Epithelial cell of proximal tubule (primary cell): ENCODE results near the gene OPN1LW. TPM values are rescaled to one million over a fixed set of nuclear protein-coding genes. Genes with fewer than 3 reads are reported as not detected.
"Not testable (repeated sequence)": the region's sequence is repeated elsewhere in the genome, so short reads cannot be mapped to it uniquely, and the experiment has no call there.

Source experiments
- DNase-seq: peaks from one replicate; pipeline ENCODE4 v3.0.0-alpha.2; 2011; ENCODE audit warnings: low read depth
- H3K4me3 ChIP-seq: 2 replicates; pipeline ENCODE4 v1.5.1; 2011; ENCODE audit warnings: low read depth, mild to moderate bottlenecking, low read length
- total RNA-seq: library from RNA; depleted of rRNA; stranded (reverse); fragments of >200 nt; gene quantifications from 2 replicates; pipeline ENCODE4 v1.2.3, GENCODE V29; 2015
- TF ChIP-seq, protein P1 (sequence below): conservative IDR thresholded peaks from 2 replicates; pipeline ENCODE4 v1.5.1; 2012; ENCODE audit warnings: low read depth, mild to moderate bottlenecking, low read length

The OPN1LW gene
- total RNA-seq, 1 donor from 2014 or later, result not detected

- TF ChIP-seq, protein P1, sequence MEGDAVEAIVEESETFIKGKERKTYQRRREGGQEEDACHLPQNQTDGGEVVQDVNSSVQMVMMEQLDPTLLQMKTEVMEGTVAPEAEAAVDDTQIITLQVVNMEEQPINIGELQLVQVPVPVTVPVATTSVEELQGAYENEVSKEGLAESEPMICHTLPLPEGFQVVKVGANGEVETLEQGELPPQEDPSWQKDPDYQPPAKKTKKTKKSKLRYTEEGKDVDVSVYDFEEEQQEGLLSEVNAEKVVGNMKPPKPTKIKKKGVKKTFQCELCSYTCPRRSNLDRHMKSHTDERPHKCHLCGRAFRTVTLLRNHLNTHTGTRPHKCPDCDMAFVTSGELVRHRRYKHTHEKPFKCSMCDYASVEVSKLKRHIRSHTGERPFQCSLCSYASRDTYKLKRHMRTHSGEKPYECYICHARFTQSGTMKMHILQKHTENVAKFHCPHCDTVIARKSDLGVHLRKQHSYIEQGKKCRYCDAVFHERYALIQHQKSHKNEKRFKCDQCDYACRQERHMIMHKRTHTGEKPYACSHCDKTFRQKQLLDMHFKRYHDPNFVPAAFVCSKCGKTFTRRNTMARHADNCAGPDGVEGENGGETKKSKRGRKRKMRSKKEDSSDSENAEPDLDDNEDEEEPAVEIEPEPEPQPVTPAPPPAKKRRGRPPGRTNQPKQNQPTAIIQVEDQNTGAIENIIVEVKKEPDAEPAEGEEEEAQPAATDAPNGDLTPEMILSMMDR, result no peak
- H3K4me3 ChIP-seq, result no peak overlapping the region
- DNase-seq, result no peak
Measured at GRCh38 chrX:154142950-154143745, 895 bp upstream of the OPN1LW start.

GRCh38 chrX:154151030-154151429 is 7.0 kb downstream of the OPN1LW start:
- not testable (repeated sequence) for H3K4me3 ChIP-seq

DNA sequence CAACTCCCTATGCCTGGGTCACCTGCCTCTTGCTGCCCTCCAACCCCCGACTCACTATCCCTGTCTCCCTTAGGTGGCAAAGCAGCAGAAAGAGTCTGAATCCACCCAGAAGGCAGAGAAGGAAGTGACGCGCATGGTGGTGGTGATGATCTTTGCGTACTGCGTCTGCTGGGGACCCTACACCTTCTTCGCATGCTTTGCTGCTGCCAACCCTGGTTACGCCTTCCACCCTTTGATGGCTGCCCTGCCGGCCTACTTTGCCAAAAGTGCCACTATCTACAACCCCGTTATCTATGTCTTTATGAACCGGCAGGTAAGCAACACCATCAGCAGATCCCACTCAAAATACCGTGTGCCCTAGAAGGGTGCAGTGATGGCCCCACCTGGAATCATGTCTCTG is 12.2 kb downstream of the OPN1LW start:
- not testable (repeated sequence) for H3K4me3 ChIP-seq, DNase-seq

More at GRCh38 chrX:154151030-154151429, 7.0 kb downstream of the OPN1LW start:
- DNase-seq, result not testable (repeated sequence)

- DNase-seq, H3K4me3 ChIP-seq: not testable (repeated sequence)
Measured at GRCh38 chrX:154157207-154157606, 13.2 kb downstream of the OPN1LW start.

DNA sequence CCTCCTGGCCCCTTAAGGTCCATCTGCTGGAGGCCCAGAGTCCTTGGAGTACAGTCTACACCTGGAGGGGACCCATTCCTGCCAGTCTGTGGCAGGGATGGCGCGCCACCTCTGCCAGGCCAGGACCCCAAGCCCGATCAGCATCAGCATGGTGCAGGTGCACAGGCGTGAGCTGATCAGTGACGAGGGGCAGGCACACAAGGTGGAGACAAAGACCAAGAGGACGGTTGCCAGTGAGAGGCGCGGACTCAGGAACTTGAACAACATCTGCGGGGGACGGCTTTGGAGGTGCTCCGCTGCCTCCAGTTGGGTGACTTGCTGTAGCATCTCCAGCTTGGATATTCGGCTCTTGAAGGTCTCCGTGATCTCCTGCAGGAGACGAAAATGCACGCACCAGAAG is 15.3 kb downstream of the OPN1LW start:
- H3K4me3 ChIP-seq, DNase-seq: not testable (repeated sequence)

DNA sequence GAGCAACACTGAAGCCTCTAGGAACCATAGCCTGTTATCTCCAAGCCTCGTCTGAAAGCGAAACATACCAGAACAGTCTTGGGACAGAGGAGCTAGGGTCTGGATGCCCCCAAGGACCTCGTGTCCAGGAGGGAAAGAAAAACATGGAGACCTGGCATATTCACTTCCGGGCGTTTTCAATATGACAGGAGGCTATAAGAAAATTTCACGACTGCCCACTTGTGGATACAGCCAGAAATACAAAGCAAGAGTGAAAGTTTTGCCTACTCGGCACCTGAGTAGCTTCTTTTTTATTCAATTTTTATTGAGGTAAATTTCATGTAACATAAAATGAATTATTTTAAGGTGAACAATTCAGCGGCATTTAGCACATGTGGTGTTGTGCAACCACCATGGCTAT is 20.9 kb downstream of the OPN1LW start:
- DNase-seq, H3K4me3 ChIP-seq: not testable (repeated sequence)

GRCh38 chrX:154168384-154168783 is 24.3 kb downstream of the OPN1LW start:
- not testable (repeated sequence) for DNase-seq, H3K4me3 ChIP-seq

DNA sequence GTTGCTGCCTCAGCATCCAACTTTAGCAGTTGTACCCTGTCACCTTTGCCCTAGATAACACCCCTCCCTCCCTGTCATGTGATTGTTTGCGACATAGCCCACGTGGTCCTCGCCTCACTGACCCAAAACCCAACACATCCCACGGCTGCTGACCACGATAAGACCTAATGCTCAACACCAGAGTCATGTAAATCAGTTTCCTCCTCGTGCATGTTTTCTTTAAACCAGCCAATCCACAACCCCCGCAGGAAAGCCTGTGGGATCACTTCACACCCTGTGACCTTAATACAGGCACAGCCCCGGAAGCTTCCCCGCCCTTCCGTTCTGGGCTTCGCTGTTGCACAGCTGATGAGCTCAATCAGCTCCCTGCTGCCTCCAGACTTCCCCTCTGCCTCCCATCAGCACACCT is 28.5 kb downstream of the OPN1LW start:
- DNase-seq, result not testable (repeated sequence)

DNA sequence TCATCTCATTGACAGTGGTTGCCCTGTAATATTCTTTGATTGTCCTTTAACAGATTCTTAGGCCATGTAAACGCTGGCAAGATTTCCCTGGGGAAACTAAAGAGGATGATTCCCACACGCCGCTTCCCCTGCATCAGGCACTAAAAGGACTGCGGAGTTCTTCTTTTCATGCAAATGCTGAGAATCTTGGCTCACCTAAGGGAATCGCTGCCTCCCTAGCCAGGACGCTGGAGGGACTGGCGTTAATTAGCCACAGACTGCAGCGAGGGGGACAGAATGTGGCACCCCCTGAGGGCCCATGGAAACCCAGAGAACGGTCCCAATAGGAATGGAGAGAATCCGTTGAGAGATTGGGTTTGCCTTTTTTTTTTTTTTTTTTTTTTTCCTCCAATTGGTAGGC is 30.3 kb downstream of the OPN1LW start:
- DNase-seq, H3K4me3 ChIP-seq: not testable (repeated sequence)

More for the DNA sequence above, 28.5 kb downstream of the OPN1LW start:
- not testable (repeated sequence) for H3K4me3 ChIP-seq

- H3K4me3 ChIP-seq, DNase-seq: not testable (repeated sequence)
Measured at GRCh38 chrX:154182296-154182695, 38.3 kb downstream of the OPN1LW start, which contains the start of gene OPN1MW. Gene OPN1MW, plus strand, starts transcription at chrX:154182596. Its CDS starts 82 bp downstream, at chrX:154182678.

- not testable (repeated sequence) for H3K4me3 ChIP-seq, DNase-seq
Measured at GRCh38 chrX:154183794-154184193, 39.8 kb downstream of the OPN1LW start.

DNA sequence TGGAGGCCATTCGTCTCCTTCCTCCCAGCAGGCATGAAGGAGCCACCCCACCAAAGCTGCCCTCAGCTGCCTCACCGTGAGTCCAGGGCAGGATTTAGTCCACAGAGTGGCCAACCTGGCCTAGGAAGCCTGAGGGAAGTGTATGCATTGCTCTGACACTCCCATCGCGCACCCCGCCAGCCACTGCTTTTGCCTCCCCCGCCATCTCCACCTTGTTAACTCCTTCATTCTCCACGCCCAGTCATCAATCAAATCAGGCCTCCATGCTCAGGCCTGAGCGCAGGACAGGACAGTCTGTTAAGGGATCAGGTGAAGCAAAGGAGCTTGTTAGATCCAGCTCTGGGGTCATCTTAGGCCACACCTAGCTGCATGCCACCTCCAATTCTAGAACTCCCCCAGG is 48.8 kb downstream of the OPN1LW start:
- H3K4me3 ChIP-seq, DNase-seq: not testable (repeated sequence)

- DNase-seq, H3K4me3 ChIP-seq: not testable (repeated sequence)
Measured at GRCh38 chrX:154194316-154194715, 50.3 kb downstream of the OPN1LW start.

DNA sequence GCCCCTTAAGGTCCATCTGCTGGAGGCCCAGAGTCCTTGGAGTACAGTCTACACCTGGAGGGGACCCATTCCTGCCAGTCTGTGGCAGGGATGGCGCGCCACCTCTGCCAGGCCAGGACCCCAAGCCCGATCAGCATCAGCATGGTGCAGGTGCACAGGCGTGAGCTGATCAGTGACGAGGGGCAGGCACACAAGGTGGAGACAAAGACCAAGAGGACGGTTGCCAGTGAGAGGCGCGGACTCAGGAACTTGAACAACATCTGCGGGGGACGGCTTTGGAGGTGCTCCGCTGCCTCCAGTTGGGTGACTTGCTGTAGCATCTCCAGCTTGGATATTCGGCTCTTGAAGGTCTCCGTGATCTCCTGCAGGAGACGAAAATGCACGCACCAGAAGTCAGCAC is 52.4 kb downstream of the OPN1LW start:
- not testable (repeated sequence) for DNase-seq, H3K4me3 ChIP-seq

Other genes starting within 250 kb of the OPN1LW start
- gene AVPR2, start 239.6 kb upstream of the OPN1LW start, total RNA-seq, result 0.22 and 1.4 TPM in 2 replicates
- gene ARHGAP4, start 218.0 kb upstream of the OPN1LW start, total RNA-seq, result 11.6 and 20.2 TPM in 2 replicates
- 88.0 and 171 TPM in 2 replicates for gene NAA10, start 209.2 kb upstream of the OPN1LW start, total RNA-seq
- gene RENBP, start 199.6 kb upstream of the OPN1LW start, total RNA-seq, result 0.92 and 1.5 TPM in 2 replicates
- 59.7 and 61.9 TPM in 2 replicates for gene HCFC1, start 172.4 kb upstream of the OPN1LW start, total RNA-seq
- gene TMEM187, start 171.5 kb upstream of the OPN1LW start, total RNA-seq, result 2.3 and 4.3 TPM in 2 replicates
- gene IRAK1, start 124.3 kb upstream of the OPN1LW start, total RNA-seq, result 131 and 219 TPM in 2 replicates
- 18.1 and 23.4 TPM in 2 replicates for gene MECP2, start 46.5 kb upstream of the OPN1LW start, total RNA-seq
- gene OPN1MW, start 38.4 kb downstream of the OPN1LW start, total RNA-seq, result not detected in 2 replicates
- not detected in 2 replicates for gene OPN1MW2, start 75.5 kb downstream of the OPN1LW start, total RNA-seq
- not detected in 2 replicates for gene OPN1MW3, start 113.3 kb downstream of the OPN1LW start, total RNA-seq
- not detected in 2 replicates for gene TEX28, start 150.9 kb downstream of the OPN1LW start, total RNA-seq
- gene TKTL1, start 151.6 kb downstream of the OPN1LW start, total RNA-seq, result 0.17 TPM in 1 of 2 replicates, not detected in the other
- gene FLNA, start 230.4 kb downstream of the OPN1LW start, total RNA-seq, result 953 and 1,430 TPM in 2 replicates
- 50.7 and 63.0 TPM in 2 replicates for gene EMD, start 235.1 kb downstream of the OPN1LW start, total RNA-seq